Adrenal gland (tissue), 5 donors: ENCODE measurements around the gene ADGRF3.

Experiments
- POLR2A ChIP-seq, 2 donors: fragments of 450-650 bp; IDR thresholded peaks; one replicate each; pipeline ENCODE4 v1.6.1; 2017; ENCODE audit warnings: antibody characterized with exemption in 2 of 2, mild to moderate bottlenecking in 2 of 2, moderate library complexity in 1 of 2
- TF ChIP-seq, protein P1 (sequence below), 6 experiments: fragments of 450-650 bp in 4 of 6; fragments of 200-600 bp in 2 of 6; sonication (generic) in 1 of 6; IDR thresholded peaks; 1 replicate in 5 of 6; 2 replicates in 1 of 6; pipeline versions ENCODE4 v1.5.1 to v1.8.0; 2016 to 2021; ENCODE audit warnings: antibody characterized with exemption in 6 of 6, mild to moderate bottlenecking in 2 of 6, moderate library complexity in 1 of 6
- donor health status: DM: no; HTN: no; CAD: no.

DNA sequence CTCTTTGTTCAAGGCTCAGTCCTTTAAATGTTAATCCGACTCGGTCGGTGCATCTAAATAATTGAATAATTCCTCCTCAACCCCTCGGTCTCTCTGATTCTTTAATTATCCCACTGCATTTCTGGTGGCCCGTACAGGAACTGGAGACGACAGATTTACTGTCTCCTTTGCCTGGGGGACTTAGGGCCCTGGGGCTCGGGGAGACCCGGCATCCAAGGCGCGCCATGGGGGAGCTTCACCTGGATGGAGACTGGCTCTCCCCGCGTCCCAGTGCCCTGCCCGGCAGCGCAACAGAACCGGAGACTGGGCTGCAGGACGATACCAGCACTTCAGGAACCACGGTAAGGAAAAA is 48.3 kb downstream of the ADGRF3 start:
- TF ChIP-seq, protein P1, sequence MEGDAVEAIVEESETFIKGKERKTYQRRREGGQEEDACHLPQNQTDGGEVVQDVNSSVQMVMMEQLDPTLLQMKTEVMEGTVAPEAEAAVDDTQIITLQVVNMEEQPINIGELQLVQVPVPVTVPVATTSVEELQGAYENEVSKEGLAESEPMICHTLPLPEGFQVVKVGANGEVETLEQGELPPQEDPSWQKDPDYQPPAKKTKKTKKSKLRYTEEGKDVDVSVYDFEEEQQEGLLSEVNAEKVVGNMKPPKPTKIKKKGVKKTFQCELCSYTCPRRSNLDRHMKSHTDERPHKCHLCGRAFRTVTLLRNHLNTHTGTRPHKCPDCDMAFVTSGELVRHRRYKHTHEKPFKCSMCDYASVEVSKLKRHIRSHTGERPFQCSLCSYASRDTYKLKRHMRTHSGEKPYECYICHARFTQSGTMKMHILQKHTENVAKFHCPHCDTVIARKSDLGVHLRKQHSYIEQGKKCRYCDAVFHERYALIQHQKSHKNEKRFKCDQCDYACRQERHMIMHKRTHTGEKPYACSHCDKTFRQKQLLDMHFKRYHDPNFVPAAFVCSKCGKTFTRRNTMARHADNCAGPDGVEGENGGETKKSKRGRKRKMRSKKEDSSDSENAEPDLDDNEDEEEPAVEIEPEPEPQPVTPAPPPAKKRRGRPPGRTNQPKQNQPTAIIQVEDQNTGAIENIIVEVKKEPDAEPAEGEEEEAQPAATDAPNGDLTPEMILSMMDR (IDR thresholded peaks at IDR 0.05), result no peak
- no peak for TF ChIP-seq POLR2A (IDR thresholded peaks at IDR 0.05)
